ENCODE data around the gene SDHA. TPM values are rescaled to one million over a fixed set of nuclear protein-coding genes. Genes with fewer than 3 reads are reported as not detected.
A peak's percentile ranks its signal among the peaks of the same experiment; 100 is the strongest.
"Not testable (repeated sequence)": the region's sequence is repeated elsewhere in the genome, so short reads cannot be mapped to it uniquely, and the experiment has no call there.

The SDHA gene
- total and polyA plus RNA-seq, 12 donors: 116 to 296 (median 202) TPM

GRCh38 chr5:208449-209114 is 9.5 kb upstream of the SDHA start:
- TF ChIP-seq CTCF (IDR thresholded peaks at IDR 0.05) (no peak), POLR2A (IDR thresholded peaks at IDR 0.05) (no peak)
- H3K4me1 ChIP-seq (replicated peaks in 1 of 2): peaks cover 0 to 17% of the 10 kb centered on the region in 2 donors
- WGBS, 4 donors: 88 to 93% (median 91%) methylated on average over 11 to 15 of the region's 15 CpGs
- intact Hi-C loops (cut with DNase I): no loop called here
- no peak overlapping the region for H3K27ac ChIP-seq
- H3K9me3 ChIP-seq (replicated peaks in 1 of 3): no peaks in the 10 kb centered on the region
- no peak overlapping the region for H3K4me3 ChIP-seq
- DNase-seq: no peak
- H3K36me3 ChIP-seq (replicated peaks in 1 of 2): peaks cover 0 to 18% of the 10 kb centered on the region in 2 donors
- H3K27me3 ChIP-seq: no peaks in the 10 kb centered on the region

GRCh38 chr5:213803-214395 is 4.2 kb upstream of the SDHA start:
- TF ChIP-seq CTCF (IDR thresholded peaks at IDR 0.05): no peak
- TF ChIP-seq POLR2A (IDR thresholded peaks at IDR 0.05): no peak
- DNase-seq: no peak

GRCh38 chr5:215256-215655 is 2.9 kb upstream of the SDHA start:
- H3K27me3 ChIP-seq; H3K9me3 ChIP-seq (replicated peaks in 1 of 3); H3K36me3 ChIP-seq (replicated peaks in 1 of 2); intact Hi-C loops (cut with DNase I); H3K4me3 ChIP-seq; DNase-seq: not testable (repeated sequence)
- Histone ChIP-seq H3K4me1 (replicated peaks in 1 of 2) (peaks cover 11 to 20% of the 10 kb centered on the region in 2 donors), H3K27ac (peak overlapping the region in 3 of 5 donors; percentile 14 to 56 (median 47))
- 51 to 69% (median 59%) methylated on average over 1 to 2 of the region's 2 CpGs for WGBS, 4 donors

More at GRCh38 chr5:213803-214395, 4.2 kb upstream of the SDHA start:
- peaks cover 11 to 16% of the 10 kb centered on the region in 2 donors for H3K4me1 ChIP-seq (replicated peaks in 1 of 2)
- no peaks in the 10 kb centered on the region for H3K27me3 ChIP-seq
- intact Hi-C loops (cut with DNase I): no loop called here
- peaks cover 0 to 6% of the 10 kb centered on the region in 2 donors for H3K36me3 ChIP-seq (replicated peaks in 1 of 2)
- 94 to 97% (median 96%) methylated on average over 12 of the region's 12 CpGs for WGBS, 4 donors
- no peaks in the 10 kb centered on the region for H3K9me3 ChIP-seq (replicated peaks in 1 of 3)
- H3K27ac ChIP-seq: no peak overlapping the region
- H3K4me3 ChIP-seq: no peak overlapping the region

- H3K27ac ChIP-seq; H3K36me3 ChIP-seq (replicated peaks in 1 of 2); H3K9me3 ChIP-seq (replicated peaks in 1 of 3); H3K27me3 ChIP-seq; DNase-seq; H3K4me3 ChIP-seq; intact Hi-C loops (cut with DNase I): not testable (repeated sequence)
- WGBS, 4 donors: 88 to 94% (median 93%) methylated on average over 5 to 9 of the region's 10 CpGs
- H3K4me1 ChIP-seq (replicated peaks in 1 of 2): peaks cover 11 to 27% of the 10 kb centered on the region in 2 donors
Observed at GRCh38 chr5:216076-216475, 2.0 kb upstream of the SDHA start.

GRCh38 chr5:218457-219291 is 554 bp downstream of the SDHA start:
- intact Hi-C loops (cut with DNase I): no loop called here
- Histone ChIP-seq H3K4me1 (replicated peaks in 1 of 2) (peaks cover 11 to 33% of the 10 kb centered on the region in 2 donors), H3K4me3 (peak overlapping the region; percentile 8 to 92 (median 82)), H3K27ac (peak overlapping the region; percentile 62 to 94 (median 91)), H3K36me3 (replicated peaks in 1 of 2) (peaks cover 0 to 4% of the 10 kb centered on the region in 2 donors), H3K27me3 (no peaks in the 10 kb centered on the region), H3K9me3 (replicated peaks in 1 of 3) (no peaks in the 10 kb centered on the region)
- TF ChIP-seq CTCF (IDR thresholded peaks at IDR 0.05) (peak in 2 of 6 experiments; percentile 10), POLR2A (IDR thresholded peaks at IDR 0.05) (no peak)
- 0 to 1% (median 1%) methylated on average over 6 to 73 of the region's 73 CpGs for WGBS, 4 donors
- DNase-seq: peak; percentile 51 to 71 (median 54)
